Measurements from ENCODE around the gene C12orf42. TPM values are rescaled to one million over a fixed set of nuclear protein-coding genes. Genes with fewer than 3 reads are reported as not detected.

C12orf42 gene
- total RNA-seq, 4 donors from 2014 or later = 1.2 TPM; not detected in 3

DNA sequence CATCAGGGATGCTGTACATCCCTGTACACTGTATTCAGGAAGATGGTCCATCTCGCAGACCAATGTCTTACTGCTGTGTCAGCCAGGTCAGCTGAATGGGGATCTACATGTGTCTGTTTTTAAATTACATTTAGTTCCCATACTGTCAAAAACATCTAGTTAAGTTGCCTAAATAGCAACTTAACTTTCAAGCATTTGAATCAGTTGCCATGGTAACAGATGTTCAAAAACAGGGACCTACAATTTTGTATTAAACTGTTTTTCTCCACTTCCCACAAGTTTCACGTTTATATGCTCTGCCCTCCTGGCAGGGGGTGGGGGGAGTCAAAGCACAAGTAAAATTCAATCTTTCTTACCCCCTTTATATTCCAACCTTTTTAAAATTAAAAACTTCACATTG is 38.3 kb downstream of the C12orf42 start:
- WGBS, 2 donors = 58% methylated on average over 2 of the region's 2 CpGs
- TF ChIP-seq, protein P1, sequence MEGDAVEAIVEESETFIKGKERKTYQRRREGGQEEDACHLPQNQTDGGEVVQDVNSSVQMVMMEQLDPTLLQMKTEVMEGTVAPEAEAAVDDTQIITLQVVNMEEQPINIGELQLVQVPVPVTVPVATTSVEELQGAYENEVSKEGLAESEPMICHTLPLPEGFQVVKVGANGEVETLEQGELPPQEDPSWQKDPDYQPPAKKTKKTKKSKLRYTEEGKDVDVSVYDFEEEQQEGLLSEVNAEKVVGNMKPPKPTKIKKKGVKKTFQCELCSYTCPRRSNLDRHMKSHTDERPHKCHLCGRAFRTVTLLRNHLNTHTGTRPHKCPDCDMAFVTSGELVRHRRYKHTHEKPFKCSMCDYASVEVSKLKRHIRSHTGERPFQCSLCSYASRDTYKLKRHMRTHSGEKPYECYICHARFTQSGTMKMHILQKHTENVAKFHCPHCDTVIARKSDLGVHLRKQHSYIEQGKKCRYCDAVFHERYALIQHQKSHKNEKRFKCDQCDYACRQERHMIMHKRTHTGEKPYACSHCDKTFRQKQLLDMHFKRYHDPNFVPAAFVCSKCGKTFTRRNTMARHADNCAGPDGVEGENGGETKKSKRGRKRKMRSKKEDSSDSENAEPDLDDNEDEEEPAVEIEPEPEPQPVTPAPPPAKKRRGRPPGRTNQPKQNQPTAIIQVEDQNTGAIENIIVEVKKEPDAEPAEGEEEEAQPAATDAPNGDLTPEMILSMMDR (IDR thresholded peaks at IDR 0.05) = no peak
- TF ChIP-seq EP300 (IDR thresholded peaks at IDR 0.05) = no peak
- no peak for TF ChIP-seq POLR2A (IDR thresholded peaks at IDR 0.05)
- no peak overlapping the region for H3K27ac ChIP-seq

DNA sequence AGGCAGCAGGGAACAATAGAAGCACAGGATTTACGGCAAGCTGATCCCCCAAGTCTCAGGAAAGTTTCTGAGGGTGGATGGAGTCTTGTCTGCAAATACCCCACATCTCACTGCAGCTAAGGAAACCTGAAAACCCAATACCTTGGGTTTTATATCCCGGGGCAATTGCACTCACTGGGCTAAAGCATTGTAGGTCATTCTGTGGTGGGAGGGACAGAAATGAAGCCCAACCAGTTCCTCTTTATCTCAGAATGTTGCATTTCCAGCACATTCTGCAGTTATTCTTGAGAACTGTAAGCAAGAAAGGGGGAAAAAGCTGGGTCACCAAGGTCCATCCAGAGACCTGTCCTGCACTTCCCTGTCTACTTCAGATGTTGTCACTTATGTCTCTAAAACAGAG is 39.8 kb downstream of the C12orf42 start:
- Histone ChIP-seq H3K4me3 (no peak overlapping the region), H3K36me3 (no peaks in the 10 kb centered on the region), H3K9me3 (no peaks in the 10 kb centered on the region), H3K27ac (no peak overlapping the region), H3K4me1 (no peaks in the 10 kb centered on the region), H3K27me3 (no peaks in the 10 kb centered on the region)
- 81 to 84% methylated on average over 2 of the region's 2 CpGs for WGBS, 2 donors
- DNase-seq (ENCODE audit: low spot score in 2 of 2) = no peak
- TF ChIP-seq POLR2A (IDR thresholded peaks at IDR 0.05) (no peak), EP300 (IDR thresholded peaks at IDR 0.05) (no peak)
- TF ChIP-seq, protein P1 (IDR thresholded peaks at IDR 0.05) = no peak

More for the DNA sequence above, 38.3 kb downstream of the C12orf42 start:
- no peaks in the 10 kb centered on the region for H3K27me3 ChIP-seq
- H3K9me3 ChIP-seq = no peaks in the 10 kb centered on the region
- H3K4me1 ChIP-seq = no peaks in the 10 kb centered on the region
- DNase-seq (ENCODE audit: low spot score in 2 of 2) = no peak
- no peaks in the 10 kb centered on the region for H3K36me3 ChIP-seq
- H3K4me3 ChIP-seq = no peak overlapping the region

DNA sequence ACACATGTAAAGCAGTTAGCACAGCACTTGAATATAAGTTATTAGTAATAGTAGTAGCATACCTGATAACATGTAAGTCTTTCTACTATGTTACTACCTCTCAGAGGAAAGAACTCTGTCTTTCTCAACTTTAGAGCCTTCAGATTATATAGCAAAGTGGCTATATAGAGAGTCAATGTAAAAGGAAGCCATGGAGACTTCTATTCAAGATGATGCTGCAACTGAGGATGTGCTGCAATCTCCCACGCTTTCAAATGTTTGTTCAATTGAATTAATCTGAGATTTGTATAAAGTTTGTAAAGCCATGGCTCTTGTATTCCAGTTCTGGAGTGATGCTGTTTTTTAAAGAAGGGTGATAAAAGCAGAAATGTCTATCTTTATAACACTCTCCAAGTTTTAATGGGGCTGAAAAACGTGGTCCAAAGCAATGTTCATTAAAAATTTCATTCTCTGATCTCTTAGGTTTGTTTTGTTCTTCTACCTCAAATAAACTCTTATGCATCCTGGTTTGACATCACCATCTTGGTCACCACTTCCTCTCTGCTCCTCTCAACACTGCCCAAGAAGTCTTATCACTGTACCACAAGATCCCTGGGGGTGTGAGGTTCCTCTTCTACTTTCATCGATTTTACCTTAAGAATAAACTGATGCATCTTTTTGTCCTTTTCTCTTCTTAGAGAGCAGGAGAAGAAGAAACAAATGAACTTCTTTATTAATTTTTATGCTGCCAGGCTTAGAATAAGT is 40.6 kb downstream of the C12orf42 start:
- Histone ChIP-seq H3K4me3 (no peak overlapping the region), H3K9me3 (no peaks in the 10 kb centered on the region), H3K27me3 (no peaks in the 10 kb centered on the region), H3K27ac (no peak overlapping the region), H3K36me3 (no peaks in the 10 kb centered on the region), H3K4me1 (no peaks in the 10 kb centered on the region)
- no peak for TF ChIP-seq EP300 (IDR thresholded peaks at IDR 0.05)
- TF ChIP-seq, protein P1 (IDR thresholded peaks at IDR 0.05) = no peak
- TF ChIP-seq POLR2A (IDR thresholded peaks at IDR 0.05) = no peak
- DNase-seq (ENCODE audit: low spot score in 2 of 2) = no peak
- WGBS, 2 donors = 67 to 76% methylated on average over 3 of the region's 3 CpGs

DNA sequence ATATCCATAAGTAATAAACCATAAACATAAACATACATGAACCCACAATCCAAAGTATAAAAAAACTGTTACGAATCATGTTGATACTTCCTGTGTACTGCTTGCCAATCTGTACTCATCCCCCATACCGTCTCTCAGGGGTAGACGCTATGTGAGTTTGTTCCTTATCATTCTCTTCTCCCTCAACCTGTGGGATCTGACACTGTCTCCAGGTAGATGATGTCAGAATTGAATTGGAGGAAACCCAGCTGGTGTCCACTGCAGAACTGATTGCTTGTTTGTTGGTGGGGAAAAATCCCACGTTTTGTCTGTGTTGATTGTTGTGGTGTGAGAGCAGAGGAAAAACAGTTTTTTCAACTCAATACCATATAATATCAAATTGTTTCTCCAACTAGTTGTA is 50.8 kb downstream of the C12orf42 start:
- 50 to 53% methylated on average over 4 of the region's 4 CpGs for WGBS, 2 donors
- no peak for DNase-seq (ENCODE audit: low spot score in 2 of 2)
- H3K27me3 ChIP-seq = no peaks in the 10 kb centered on the region
- H3K27ac ChIP-seq = no peak overlapping the region
- H3K4me1 ChIP-seq = no peaks in the 10 kb centered on the region
- H3K9me3 ChIP-seq = no peaks in the 10 kb centered on the region
- no peaks in the 10 kb centered on the region for H3K36me3 ChIP-seq
- TF ChIP-seq, protein P1 (IDR thresholded peaks at IDR 0.05) = no peak
- TF ChIP-seq EP300 (IDR thresholded peaks at IDR 0.05) = no peak
- TF ChIP-seq POLR2A (IDR thresholded peaks at IDR 0.05) = no peak
- no peak overlapping the region for H3K4me3 ChIP-seq

DNA sequence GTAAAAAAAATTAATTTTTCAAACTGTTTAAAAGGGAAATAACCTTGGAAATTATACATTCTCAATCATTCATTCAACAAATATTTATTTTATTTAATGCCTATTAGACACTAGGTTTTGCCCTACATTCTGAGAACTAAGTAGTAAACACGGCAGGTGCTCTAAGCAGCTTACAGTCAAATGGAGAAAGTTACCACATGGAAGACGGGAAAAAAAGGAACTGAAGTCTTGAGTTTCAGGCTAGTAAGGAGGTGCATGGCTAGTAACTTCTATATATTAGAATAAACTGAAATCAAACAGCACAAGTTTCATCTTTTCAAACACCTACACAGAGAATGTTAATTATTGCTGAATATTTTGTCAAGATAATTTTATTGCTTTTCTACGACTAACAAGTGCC is 52.9 kb downstream of the C12orf42 start:
- no peak overlapping the region for H3K4me3 ChIP-seq
- no peak for DNase-seq (ENCODE audit: low spot score in 2 of 2)
- no peak overlapping the region for H3K27ac ChIP-seq
- no peaks in the 10 kb centered on the region for H3K4me1 ChIP-seq
- TF ChIP-seq EP300 (IDR thresholded peaks at IDR 0.05) (no peak), POLR2A (IDR thresholded peaks at IDR 0.05) (no peak)
- TF ChIP-seq, protein P1 (IDR thresholded peaks at IDR 0.05) = no peak
- H3K36me3 ChIP-seq = no peaks in the 10 kb centered on the region
- H3K27me3 ChIP-seq = no peaks in the 10 kb centered on the region
- 64 to 76% methylated on average over 3 of the region's 3 CpGs for WGBS, 2 donors
- H3K9me3 ChIP-seq = no peaks in the 10 kb centered on the region

Measured in tibial nerve (tissue), 4 donors.